HS-5 (cell line): Measurements from ENCODE around the gene ATP1A2.
"Not testable (repeated sequence)": the region's sequence is repeated elsewhere in the genome, so short reads cannot be mapped to it uniquely, and the experiment has no call there.

Source experiments
- DNase-seq: peaks from one replicate; pipeline ENCODE4 v3.0.0-alpha.2; 2012; ENCODE audit warnings: low read depth

Gene ATP1A2

DNA sequence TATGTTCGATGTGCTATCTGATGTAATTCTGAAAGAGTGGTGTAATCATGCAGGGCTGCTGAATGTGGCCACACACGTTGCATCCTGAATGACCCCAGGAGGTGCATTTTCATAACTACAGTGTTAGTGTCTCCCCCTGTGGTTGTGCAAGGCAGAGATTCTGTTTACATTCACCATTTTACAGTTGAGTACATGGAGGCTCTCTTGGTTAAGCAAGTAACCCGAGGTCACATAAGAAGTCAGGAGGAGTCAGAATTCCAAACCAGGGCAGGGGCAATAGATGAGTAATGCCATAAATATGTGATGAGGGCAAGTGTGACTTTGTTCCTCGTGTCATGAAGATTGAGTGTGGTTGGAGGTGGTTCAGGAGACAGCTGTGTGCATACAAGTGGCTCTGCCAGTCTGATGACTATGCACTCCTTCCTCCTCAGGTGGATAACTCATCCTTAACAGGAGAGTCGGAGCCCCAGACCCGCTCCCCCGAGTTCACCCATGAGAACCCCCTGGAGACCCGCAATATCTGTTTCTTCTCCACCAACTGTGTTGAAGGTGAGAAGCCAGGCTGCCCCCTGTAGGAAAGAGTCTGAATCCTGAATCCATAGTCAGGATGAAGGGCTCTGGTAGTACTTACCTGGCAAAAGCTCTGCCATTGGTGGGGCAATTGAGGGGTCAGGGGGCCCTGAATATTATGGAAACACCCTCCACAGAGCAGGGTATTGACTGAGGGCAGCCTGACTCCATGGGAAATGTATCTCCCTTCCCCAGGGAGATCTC, 9.3 kb downstream of the ATP1A2 start:
- peak; percentile 97 for DNase-seq

DNA sequence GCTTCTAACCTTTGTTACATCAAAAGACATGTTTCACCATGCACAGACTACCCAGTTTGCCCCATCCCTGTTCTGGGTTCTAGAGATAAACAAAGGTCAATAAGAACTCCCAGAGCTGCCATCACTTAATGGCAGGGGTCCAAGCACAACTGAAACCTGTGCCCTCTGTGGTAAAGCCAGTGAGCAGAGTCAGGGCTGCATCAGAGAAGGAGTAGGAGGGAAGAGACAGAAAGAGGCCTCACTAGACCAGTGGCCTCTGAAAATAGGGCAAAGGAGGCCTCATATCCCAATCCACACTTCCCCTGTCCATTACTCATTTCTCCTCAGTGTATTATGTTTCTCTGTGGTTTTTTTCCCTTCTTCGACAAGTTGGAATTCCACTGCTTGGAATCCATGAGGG, 10.2 kb downstream of the ATP1A2 start:
- peak; percentile 26 for DNase-seq

DNA sequence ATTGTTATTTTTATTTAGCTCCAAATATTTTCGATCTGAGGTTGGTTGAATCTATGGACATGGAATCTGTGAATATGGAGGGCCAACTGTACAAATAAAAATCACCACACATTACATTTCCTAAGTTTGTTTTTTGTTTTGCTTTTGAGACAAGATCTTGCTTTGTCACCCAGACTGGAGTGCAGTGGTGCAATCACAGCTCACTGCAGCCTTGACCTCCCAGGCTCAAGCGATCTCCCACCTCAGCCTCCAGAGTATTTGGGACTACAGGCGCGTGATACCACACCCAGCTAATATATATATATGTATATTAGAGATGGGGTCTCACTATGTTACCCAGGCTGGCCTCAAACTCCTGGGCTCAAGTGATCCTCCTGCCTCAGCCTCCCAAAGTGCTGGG, 10.8 kb downstream of the ATP1A2 start:
- DNase-seq: not testable (repeated sequence)

DNA sequence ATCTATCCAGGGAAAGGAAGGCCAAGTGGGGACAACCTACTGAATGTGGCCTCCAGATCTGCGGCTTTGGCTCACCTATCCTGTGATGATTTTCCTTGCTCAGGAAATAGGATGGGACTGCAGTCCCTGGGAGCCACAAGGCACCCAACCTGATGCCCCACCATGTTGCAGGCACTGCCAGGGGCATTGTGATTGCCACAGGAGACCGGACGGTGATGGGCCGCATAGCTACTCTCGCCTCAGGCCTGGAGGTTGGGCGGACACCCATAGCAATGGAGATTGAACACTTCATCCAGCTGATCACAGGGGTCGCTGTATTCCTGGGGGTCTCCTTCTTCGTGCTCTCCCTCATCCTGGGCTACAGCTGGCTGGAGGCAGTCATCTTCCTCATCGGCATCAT, 11.8 kb downstream of the ATP1A2 start:
- DNase-seq: no peak

DNA sequence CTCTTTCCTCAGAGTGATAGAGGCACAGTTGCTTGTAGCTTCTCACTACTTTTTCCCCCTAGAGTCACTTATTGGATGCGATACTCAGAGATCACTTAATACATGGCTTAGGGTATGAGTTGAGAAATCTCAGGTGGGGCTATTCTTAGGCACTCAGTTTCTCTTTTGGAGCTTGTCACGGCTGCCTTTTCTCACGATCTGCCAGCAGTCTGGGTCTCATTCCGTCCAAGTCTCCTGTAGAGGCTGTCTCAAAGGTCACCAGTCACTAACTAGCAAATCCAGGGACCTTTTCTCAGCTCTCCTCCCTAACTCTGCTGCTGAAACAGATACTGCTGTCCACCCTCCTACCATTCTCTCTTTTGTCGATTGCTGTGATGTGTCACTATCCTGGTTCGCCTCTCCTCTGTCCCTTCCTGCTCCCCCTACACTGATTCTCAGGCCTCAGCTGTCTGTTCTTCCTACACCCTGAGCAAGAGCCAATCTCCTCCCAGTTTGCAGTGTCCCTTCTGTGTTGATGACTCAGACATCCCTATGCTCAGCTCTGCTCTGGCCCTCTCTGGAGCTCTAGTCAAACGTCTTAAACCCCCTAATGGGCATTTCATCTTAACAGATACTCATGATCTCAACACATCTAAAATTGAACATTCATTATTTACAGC, 12.4 kb downstream of the ATP1A2 start:
- DNase-seq: no peak

DNA sequence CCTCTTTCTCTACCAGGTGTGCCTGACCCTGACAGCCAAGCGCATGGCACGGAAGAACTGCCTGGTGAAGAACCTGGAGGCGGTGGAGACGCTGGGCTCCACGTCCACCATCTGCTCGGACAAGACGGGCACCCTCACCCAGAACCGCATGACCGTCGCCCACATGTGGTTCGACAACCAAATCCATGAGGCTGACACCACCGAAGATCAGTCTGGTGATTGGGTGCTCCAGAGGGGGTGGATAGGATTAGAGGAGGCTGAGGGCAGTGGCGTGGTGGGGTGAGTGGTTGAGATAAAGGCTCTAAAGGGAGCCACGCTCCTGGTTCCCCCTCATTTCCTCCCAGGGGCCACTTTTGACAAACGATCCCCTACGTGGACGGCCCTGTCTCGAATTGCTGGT, 13.1 kb downstream of the ATP1A2 start:
- no peak for DNase-seq

DNA sequence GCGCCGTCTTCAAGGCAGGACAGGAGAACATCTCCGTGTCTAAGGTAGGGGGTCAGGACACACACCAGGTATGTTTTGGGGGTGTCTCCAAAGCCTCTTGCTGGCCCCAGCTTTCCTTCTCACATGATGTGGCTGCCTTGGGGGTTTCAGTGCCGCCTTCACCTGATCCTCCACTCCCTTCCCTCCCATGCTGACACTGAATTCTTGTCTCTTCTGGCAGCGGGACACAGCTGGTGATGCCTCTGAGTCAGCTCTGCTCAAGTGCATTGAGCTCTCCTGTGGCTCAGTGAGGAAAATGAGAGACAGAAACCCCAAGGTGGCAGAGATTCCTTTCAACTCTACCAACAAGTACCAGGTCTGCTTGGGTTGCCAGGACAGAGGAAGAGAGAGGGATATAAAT, 13.5 kb downstream of the ATP1A2 start:
- no peak for DNase-seq

DNA sequence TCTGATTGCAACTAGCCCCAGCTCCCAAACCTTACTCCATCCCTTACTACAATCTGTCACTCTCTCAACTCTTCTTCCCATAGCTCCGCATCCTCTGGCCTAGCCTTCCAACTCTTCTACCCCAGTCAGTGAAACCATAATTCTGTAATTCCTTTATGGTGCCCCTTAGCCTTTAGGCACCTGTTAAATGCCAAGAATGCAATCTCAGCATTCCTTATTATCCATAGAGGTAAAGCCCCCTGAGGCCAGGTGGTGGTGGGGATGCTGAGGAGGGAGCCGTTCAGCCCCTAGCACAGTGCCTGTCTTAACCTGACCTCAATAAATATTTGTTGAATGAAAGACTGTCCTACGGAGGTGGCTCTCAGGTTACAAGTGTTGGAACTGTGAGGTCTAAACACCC, 14.0 kb downstream of the ATP1A2 start:
- no peak for DNase-seq

DNA sequence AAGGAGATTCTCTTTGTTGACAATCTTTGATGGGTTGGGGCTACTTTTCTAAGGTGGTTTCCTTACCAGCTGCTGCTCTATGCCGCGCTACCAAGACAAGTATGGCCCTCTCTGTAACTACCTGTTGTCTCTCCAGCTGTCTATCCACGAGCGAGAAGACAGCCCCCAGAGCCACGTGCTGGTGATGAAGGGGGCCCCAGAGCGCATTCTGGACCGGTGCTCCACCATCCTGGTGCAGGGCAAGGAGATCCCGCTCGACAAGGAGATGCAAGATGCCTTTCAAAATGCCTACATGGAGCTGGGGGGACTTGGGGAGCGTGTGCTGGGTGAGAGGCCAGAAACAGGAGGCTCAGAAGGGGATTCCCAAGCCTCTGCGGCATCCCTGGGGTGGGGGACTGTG, 14.4 kb downstream of the ATP1A2 start:
- no peak for DNase-seq

DNA sequence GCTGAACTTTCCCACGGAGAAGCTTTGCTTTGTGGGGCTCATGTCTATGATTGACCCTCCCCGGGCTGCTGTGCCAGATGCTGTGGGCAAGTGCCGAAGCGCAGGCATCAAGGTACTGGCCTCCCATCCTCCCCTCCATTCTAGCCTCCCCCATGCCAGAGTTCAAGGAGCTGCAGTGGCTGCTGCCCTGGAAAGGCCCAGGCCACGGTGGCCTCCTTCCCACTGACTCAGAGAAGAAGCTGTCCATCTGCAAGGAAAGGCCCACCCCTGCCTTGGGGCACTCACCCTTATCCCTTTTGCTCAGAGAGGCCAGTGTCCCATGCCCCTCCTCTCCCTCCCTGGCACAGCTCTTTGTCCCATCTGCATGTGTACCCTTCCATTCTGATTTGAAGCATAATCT, 14.9 kb downstream of the ATP1A2 start:
- no peak for DNase-seq

DNA sequence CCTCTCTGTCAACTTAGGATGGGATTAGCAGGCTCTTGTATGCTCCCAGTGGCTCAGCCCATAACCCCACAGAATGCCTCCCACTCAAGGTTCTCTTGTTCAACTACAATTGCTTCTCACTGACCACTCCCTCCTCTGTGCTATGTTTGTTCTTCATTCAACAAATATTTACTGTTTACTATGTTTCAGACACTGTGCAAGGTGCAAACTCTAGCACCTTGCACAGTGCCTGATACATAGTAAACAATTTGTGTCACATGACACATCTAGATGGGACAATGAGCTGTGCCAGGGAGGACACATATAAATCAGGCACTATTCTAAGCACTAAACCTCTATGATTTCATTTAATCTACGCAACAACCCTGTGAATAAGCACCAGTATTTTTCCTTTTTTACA, 15.4 kb downstream of the ATP1A2 start:
- no peak for DNase-seq

DNA sequence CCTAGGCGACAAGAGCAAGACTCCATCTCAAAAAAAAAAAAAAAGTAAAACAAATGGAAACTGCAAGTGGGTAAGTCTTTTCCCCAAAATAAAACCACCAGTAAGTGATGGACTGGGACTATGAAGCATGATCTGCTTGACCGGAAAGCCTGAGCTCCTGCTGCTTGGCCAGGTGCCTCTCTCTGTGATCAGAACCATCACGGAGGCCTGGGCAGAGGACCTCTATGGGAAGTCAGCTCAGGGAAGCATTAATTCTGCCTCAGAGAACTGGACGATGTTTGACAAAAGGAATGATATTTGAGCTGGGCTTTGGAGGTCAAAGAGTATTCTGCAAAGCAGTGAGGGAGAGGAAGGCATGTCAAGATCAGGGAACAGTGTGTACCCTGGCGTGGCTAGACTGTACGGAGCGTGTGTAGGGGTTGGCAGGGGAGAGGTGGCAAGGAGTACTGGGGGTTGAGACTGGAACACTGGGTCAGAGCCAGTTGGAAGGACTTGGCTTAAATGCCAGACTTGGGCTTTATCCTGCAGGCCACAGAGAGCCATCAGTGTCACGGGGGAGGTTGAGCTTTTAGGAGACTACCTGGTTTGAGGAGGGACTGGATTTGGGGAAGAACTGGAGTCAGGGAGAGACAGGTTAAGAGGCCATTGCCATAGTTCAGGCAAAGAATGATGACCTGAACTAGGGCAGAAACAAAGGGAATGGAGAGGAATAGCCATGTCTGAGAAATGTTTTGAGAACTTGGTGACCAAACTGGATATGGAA, 16.4 kb downstream of the ATP1A2 start:
- no peak for DNase-seq

DNA sequence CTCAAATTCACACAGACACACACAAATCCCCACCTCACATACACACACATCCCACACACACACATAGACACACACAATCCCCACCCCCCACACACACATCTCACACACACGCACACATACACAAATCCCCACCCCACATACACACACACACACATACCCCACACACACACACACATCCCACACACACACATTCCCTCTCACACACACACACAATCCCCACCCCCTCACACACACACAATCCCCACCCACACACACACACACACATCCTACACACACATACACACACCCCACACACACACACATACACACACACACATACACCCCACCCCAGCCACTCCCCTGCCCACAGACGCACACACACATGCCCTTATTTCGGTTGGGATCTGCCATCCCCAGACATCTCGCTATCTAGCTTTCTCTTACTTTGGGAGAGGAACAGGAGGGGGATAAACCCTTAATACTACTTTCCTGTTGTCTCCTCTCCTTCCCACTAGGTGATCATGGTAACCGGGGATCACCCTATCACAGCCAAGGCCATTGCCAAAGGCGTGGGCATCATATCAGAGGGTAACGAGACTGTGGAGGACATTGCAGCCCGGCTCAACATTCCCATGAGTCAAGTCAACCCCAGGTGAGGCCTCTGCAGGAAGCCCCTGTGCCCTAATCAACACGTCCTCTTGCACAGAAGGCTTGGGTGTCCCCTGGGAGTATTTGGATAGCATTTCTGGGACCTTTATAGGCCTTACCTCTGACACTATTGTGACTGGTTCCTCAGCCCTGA, 18.6 kb downstream of the ATP1A2 start:
- no peak for DNase-seq

DNA sequence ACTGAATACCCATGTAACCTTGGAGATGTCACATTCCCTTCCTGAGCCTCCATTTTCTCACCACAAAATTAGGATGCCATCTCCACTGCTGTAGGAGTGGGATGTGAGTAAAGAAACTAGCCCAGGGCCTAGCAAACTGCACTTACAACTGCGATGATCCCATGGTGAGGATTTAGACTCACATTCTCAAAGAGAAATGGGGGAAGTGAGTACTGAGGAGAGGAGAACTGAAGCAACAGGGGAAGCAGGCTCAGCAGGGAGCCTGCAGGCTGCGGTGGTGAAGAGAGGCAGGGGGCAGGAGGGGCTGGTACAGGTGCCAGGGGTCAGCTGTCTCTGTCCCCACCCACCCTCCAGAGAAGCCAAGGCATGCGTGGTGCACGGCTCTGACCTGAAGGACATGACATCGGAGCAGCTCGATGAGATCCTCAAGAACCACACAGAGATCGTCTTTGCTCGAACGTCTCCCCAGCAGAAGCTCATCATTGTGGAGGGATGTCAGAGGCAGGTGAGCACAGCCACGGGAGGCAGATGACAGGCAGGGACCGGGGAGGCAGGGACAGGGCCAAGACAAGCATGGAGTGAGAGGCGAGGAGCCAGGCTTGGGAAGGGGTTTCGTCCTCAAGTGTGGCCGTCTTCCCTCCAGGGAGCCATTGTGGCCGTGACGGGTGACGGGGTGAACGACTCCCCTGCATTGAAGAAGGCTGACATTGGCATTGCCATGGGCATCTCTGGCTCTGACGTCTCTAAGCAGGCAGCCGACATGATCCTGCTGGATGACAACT, 19.4 kb downstream of the ATP1A2 start:
- no peak for DNase-seq

DNA sequence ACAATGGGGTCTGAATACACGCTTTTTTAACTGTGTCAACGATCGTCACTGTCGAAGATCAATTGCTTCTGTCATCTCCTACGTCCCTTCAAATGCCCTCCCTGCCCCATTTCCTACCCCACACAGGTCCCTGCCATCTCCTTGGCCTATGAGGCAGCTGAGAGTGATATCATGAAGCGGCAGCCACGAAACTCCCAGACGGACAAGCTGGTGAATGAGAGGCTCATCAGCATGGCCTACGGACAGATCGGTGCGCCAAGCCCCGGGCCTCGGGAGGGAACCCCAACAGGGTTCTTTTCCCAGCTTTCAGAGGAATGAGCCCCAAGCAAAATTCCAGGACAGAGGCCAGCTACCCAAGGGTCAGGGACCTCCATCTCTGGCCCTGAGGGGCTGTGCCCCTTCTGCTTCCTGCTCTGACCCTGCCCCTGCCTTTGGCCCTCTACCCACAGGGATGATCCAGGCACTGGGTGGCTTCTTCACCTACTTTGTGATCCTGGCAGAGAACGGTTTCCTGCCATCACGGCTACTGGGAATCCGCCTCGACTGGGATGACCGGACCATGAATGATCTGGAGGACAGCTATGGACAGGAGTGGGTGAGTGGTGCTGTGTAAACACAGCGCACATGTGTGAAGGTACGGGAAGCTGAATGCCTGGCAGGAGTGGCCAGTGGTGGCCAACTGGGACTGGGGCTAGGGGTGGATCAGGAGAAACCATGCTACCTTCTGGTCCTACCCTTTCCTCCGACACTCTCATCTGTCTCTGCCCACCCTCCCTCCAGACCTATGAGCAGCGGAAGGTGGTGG, 20.8 kb downstream of the ATP1A2 start:
- DNase-seq: no peak

DNA sequence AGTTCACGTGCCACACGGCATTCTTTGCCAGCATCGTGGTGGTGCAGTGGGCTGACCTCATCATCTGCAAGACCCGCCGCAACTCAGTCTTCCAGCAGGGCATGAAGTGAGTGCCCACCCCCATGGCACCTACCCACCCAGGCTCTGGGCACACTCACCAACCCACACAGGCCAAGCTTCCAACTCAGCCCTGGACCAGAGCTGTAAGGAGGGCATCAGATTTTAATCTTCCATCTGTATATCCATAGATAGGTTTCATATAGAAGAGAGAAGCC, 21.3 kb downstream of the ATP1A2 start:
- no peak for DNase-seq

DNA sequence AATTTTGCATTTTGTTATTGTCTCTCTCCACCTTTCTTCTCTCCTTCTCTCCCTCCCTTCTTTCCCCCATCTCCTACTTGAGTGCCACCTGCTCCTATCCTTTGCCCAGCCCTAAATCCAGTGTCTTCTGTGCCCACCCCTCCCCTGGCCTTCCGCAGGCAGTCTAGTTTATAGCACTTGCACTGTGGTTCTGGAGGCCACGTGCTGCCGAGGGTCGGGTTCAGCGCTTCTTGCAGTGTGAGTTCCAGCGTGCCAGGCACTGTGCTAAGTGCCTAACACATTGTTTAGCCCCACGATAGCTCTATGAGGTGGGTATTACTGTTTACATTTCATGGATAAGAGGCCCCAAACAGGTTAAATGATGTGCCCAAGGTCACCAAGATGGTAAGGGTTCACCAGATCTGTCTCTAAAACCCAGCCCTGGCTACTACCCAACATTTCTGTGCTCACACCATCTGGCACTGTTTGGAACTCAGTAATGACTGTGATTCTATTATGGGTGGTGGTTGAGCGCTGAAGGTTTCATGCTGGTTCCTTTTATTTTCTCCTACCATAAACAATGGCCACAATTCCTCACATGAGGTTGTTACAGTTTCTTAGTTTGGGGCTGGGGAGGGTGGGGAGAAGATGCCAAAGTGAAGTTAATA, 21.8 kb downstream of the ATP1A2 start:
- no peak for DNase-seq

DNA sequence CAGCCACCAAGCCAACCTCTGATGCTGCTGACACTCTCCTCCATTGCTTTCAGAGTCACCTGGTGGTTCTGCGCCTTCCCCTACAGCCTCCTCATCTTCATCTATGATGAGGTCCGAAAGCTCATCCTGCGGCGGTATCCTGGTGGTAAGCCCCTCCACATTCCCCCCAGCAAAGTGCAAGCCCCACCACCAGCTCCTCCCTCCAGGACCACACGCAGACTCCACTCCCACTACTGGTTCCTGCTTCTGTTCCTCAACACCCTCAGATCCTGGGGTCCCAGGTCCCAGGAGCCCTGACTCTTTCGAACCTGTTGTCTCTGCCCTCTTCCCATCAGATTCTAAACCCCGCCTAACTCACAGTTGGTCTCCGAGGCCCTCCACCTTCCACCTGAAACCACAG, 24.3 kb downstream of the ATP1A2 start:
- DNase-seq: no peak

DNA sequence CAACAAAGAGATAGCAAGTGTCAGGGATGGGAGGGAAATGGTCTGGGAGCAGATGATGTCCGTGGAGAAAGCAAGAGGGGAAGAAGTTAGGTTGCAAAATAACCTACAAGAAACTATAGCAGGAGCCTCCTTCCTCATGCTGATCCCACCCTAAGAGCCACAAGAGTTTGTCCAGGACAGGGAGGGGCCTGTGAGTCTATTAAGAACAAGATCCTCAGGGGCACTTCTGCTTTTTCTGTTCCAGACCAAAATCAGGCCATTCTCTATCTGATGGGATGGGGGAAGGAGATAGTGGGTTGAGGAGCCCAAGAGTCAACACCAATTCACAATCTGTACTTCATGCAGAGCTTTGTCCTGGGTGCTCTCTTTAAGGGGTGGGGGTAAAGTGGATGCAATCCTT, 28.1 kb downstream of the ATP1A2 start:
- no peak for DNase-seq

DNA sequence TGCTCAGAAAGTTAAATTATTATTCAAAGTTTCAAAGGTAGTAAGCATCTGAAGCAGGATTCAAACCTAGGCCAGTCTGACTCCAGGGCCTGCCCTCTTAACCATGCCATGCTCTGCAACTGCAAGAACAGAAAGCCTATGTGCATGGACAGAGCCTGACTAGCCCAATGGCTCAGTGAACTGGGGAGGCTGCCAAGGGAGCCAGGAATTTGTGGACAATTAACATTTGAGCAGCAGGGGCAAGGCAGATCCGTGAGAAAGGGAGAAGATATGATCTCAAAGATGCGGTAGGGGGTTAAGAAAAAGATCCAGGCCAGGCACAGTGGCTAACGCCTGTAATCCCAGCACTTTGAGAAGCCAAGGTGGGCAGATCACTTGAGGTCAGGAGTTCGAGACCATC, 29.4 kb downstream of the ATP1A2 start:
- no peak for DNase-seq

DNA sequence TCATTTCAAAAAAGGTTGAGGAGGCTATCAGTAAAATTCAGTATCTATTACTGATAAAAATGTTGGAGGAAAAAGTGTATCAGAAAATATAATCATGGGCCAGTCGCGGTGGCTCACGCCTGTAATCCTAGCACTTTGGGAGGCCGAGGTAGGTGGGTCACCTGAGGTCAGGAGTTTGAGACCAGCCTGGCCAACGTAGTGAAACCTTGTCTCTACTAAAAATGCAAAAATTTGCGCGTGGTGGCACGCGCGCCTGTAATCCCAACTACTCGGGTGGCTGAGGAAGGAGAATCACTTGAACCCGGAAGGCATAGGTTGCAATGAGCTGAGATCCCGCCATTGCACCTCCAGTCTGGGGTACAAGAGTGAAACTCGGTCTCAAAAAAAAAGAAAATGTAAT, 30.5 kb downstream of the ATP1A2 start:
- no peak for DNase-seq
